Gastroesophageal sphincter (tissue), 4 donors: ENCODE results near the gene TRABD. TPM values are rescaled to one million over a fixed set of nuclear protein-coding genes. Genes with fewer than 3 reads are reported as not detected.
A peak's percentile ranks its signal among the peaks of the same experiment; 100 is the strongest.

ENCODE experiments used
- ATAC-seq: fragments of 150-250 bp; one replicate; pipeline ENCODE4 v1.9.1; 2016; ENCODE audit warnings: mild to moderate bottlenecking, moderate library complexity
- H3K27ac ChIP-seq, 4 donors: fragments of 200-600 bp; sonication (generic) in 3 of 4; 1 replicate in 3 of 4; 2 replicates in 1 of 4; pipeline ENCODE4 v1.5.1; 2016 to 2019
- H3K27me3 ChIP-seq: fragments of 200-600 bp; sonication (generic); one replicate; pipeline ENCODE4 v1.5.1; 2019
- H3K36me3 ChIP-seq, 2 donors: fragments of 200-600 bp; sonication (generic); one replicate each; pipeline ENCODE4 v1.5.1; 2019; ENCODE audit warnings: control low read depth in 1 of 2
- H3K4me1 ChIP-seq, 3 donors: fragments of 200-600 bp; sonication (generic); 1 replicate in 2 of 3; 2 replicates in 1 of 3; pipeline ENCODE4 v1.5.1; 2016 to 2019; ENCODE audit warnings: control low read depth in 2 of 3
- H3K4me3 ChIP-seq, 2 donors: fragments of 200-600 bp; sonication (generic); one replicate each; pipeline ENCODE4 v1.5.1; 2019; ENCODE audit warnings: mild to moderate bottlenecking in 1 of 2, moderate library complexity in 1 of 2
- H3K9me3 ChIP-seq, 3 donors: fragments of 200-600 bp; sonication (generic); one replicate each; pipeline ENCODE4 v1.5.1; 2017 to 2019; ENCODE audit warnings: control low read depth in 2 of 3
- CTCF ChIP-seq, 4 experiments: fragments of 200-600 bp in 2 of 4; fragments of 450-650 bp in 2 of 4; sonication (generic) in 1 of 4; IDR thresholded peaks; one replicate each; pipeline ENCODE4 v1.5.1; 2017 to 2019; ENCODE audit warnings: antibody characterized with exemption in 4 of 4, mild to moderate bottlenecking in 2 of 4, moderate library complexity in 2 of 4
- EP300 ChIP-seq: sonication (generic); formaldehyde crosslinking; IDR thresholded peaks from one replicate; pipeline ENCODE4 v1.6.1; 2017; ENCODE audit warnings: antibody characterized with exemption, mild to moderate bottlenecking
- POLR2A ChIP-seq, 2 donors: fragments of 450-650 bp; IDR thresholded peaks; one replicate each; pipeline ENCODE4 v1.6.1; 2017; ENCODE audit warnings: antibody characterized with exemption in 2 of 2, mild to moderate bottlenecking in 2 of 2, moderate library complexity in 1 of 2
- POLR2AphosphoS5 ChIP-seq: sonication (generic); formaldehyde crosslinking; IDR thresholded peaks from one replicate; pipeline ENCODE4 v1.6.1; 2017; ENCODE audit warnings: antibody characterized with exemption
- WGBS, 2 donors: methylation state at CpG; one replicate each; pipeline ENCODE4 v1.1.5; 2018; ENCODE audit warnings: low coverage in 1 of 2; 5-methylcytosine and 5-hydroxymethylcytosine counted together
- total RNA-seq, 4 donors: library from RNA; depleted of rRNA; stranded (reverse); fragments of >200 nt; gene quantifications; one replicate each; pipeline ENCODE4 v1.1.0, GENCODE V29; 2016

The TRABD gene
- total RNA-seq, 4 donors from 2014 or later, result 15.7 to 22.0 (median 19.0) TPM

- H3K27me3 ChIP-seq, result peaks cover 61% of the 10 kb centered on the region
- WGBS, 2 donors, result 71 to 80% methylated on average over 7 to 21 of the region's 39 CpGs
Observed at GRCh38 chr22:50179937-50180726, 5.6 kb upstream of the TRABD start.

DNA sequence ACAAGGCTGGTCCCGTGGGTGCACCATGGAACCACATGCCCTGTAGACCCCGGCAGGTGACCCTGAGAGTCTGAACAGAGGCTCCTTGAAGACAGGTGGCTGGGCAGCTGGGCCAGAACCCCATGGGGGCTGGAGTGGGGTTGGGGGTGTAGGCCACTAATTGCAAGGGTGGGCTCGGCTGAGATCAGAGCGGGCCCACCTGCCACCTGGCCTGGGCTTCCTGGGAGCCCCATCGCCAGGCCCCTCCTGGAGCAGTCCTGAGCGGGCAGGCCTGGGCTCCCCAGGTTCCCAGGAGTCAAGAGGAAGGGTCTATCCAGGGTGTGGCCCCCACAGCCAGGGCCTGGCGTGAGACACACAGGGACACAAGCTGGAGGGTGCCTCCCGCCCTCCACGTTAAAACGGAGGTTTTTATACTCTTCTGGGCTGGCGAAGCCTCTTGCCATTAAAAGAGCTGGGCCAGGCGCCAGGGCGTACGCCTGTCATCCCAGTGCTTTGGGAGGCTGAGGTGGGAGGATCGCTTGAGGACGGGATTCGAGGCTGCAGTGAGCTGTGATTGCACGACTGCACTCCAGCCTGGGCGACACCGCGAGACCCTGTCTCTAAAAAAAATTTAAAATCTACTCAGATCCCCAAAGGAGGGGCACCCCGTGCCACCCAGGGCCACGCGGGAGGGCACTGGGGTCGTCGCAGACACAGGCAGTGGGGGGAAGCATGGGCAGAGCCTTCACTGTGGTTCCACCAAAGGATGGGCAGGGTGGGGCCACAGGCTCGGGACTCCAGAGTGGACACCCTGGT, 4.8 kb upstream of the TRABD start:
- ATAC-seq, result no peak
- Histone ChIP-seq H3K36me3 (no peaks in the 10 kb centered on the region), H3K27ac (no peak overlapping the region), H3K4me3 (no peak overlapping the region), H3K27me3 (peaks cover 53% of the 10 kb centered on the region), H3K9me3 (no peaks in the 10 kb centered on the region), H3K4me1 (peaks cover 0 to 21% (median 7%) of the 10 kb centered on the region in 3 donors)
- TF ChIP-seq EP300 (no peak), POLR2A (IDR thresholded peaks at IDR 0.05) (no peak), CTCF (IDR thresholded peaks at IDR 0.05) (no peak), POLR2AphosphoS5 (no peak)
- 50% methylated on average over 1 of the region's 27 CpGs; no CpG with 5 or more reads in 1 of the 2 donors for WGBS, 2 donors

More at GRCh38 chr22:50179937-50180726, 5.6 kb upstream of the TRABD start:
- H3K36me3 ChIP-seq, result no peaks in the 10 kb centered on the region
- H3K27ac ChIP-seq, result no peak overlapping the region
- no peak for ATAC-seq
- H3K4me3 ChIP-seq, result no peak overlapping the region
- peaks cover 0 to 17% (median 7%) of the 10 kb centered on the region in 3 donors for H3K4me1 ChIP-seq
- H3K9me3 ChIP-seq, result no peaks in the 10 kb centered on the region
- TF ChIP-seq CTCF (IDR thresholded peaks at IDR 0.05) (no peak), EP300 (no peak), POLR2AphosphoS5 (no peak)

- TF ChIP-seq POLR2AphosphoS5, result no peak
- TF ChIP-seq EP300, result no peak
- TF ChIP-seq CTCF (IDR thresholded peaks at IDR 0.05), result no peak
- TF ChIP-seq POLR2A (IDR thresholded peaks at IDR 0.05), result no peak
- peaks cover 0 to 35% (median 14%) of the 10 kb centered on the region in 3 donors for H3K4me1 ChIP-seq
- H3K27me3 ChIP-seq, result peaks cover 38% of the 10 kb centered on the region
- ATAC-seq, result no peak
- H3K27ac ChIP-seq, result no peak overlapping the region
- WGBS, 2 donors, result 20% methylated on average over 1 of the region's 31 CpGs; no CpG with 5 or more reads in 1 of the 2 donors
- no peaks in the 10 kb centered on the region for H3K9me3 ChIP-seq
- H3K4me3 ChIP-seq, result no peak overlapping the region
- H3K36me3 ChIP-seq, result no peaks in the 10 kb centered on the region
Observed at GRCh38 chr22:50182176-50183081, 3.3 kb upstream of the TRABD start.

DNA sequence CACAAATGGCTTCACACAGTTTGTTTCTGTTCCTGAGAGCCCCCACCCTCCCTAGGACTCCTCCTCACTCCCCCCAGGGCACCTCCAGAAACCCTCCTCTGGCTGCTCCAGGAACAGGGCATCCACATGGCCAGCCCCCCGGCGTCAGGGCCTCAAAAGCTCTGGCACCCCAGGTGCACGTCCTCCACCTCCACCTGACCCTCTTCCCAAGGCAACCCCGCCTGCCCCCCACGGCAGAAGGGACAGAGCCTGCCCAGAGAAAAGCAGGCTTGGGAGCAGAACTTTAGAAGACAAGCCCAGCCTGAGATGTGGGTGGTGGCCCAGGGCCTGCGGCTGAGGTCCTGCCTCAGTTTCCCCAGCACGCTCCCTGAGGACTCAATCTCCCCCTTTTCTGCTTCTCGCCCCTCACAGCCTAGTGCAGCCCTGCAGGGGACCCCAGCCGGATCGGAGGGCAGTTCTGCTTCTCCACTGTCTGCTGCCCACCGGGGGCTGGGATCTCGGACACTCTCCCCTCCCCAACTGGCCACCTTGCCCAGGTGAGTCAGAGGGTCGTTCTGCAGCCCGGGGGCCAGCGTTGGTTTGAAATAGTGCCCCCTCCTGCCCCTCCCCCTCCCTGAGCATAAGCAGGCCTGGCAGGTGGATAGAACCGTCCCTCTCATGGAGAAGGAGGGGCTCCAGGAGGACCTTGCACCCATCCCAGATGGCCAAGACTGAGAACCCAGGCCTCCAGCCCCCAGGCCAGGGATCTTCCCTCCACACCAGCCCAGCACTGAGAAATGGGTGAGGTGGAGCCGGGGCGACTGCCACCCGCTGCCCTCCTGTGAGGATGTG, 2.4 kb upstream of the TRABD start:
- H3K27ac ChIP-seq, result peak overlapping the region in 2 of 4 donors; percentile 33 to 84
- H3K36me3 ChIP-seq, result no peaks in the 10 kb centered on the region
- H3K4me1 ChIP-seq, result peaks cover 0 to 42% (median 15%) of the 10 kb centered on the region in 3 donors
- no peak overlapping the region for H3K4me3 ChIP-seq
- peaks cover 29% of the 10 kb centered on the region for H3K27me3 ChIP-seq
- no peak for ATAC-seq
- 45% methylated on average over 4 of the region's 19 CpGs; no CpG with 5 or more reads in 1 of the 2 donors for WGBS, 2 donors
- TF ChIP-seq POLR2A (IDR thresholded peaks at IDR 0.05) (no peak), EP300 (no peak), POLR2AphosphoS5 (no peak), CTCF (IDR thresholded peaks at IDR 0.05) (no peak)
- no peaks in the 10 kb centered on the region for H3K9me3 ChIP-seq
